Panc1 (cell line): Measurements from ENCODE around the gene EP400. TPM values are rescaled to one million over a fixed set of nuclear protein-coding genes. Genes with fewer than 3 reads are reported as not detected.
"Not testable (repeated sequence)": the region's sequence is repeated elsewhere in the genome, so short reads cannot be mapped to it uniquely, and the experiment has no call there.

ENCODE experiments used
- ATAC-seq: fragments of 200-7000 bp; cut with Tn5 transposase; 2 replicates; pipeline ENCODE4 v1.9.1; 2020; ENCODE audit warnings: mild to moderate bottlenecking, moderate library complexity
- BruUV-seq: library from RNA; stranded (reverse); fragments of 400-500 nt; replicated peaks from 2 replicates; lab custom pipeline; 2021; lab: Mats Ljungman, UMichigan
- CTCF ChIA-PET: fragments of 300-600 bp; sonication (Branson Sonifier 250); formaldehyde crosslinking; loops from one replicate; lab custom pipeline; 2022; ENCODE audit warnings: antibody characterized with exemption; lab: Charles Lee
- POLR2A ChIA-PET: fragments of 300-600 bp; sonication (Branson Sonifier 250); formaldehyde crosslinking; loops from one replicate; lab custom pipeline; 2022; ENCODE audit warnings: antibody characterized with exemption; lab: Charles Lee
- DNase-seq: peaks from one replicate; pipeline ENCODE4 v3.0.0-alpha.2; 2010; ENCODE audit warnings: low read depth, low spot score
- H3K27ac ChIP-seq: 2 replicates; pipeline ENCODE4 v1.5.1; 2011; ENCODE audit warnings: mild to moderate bottlenecking, low read length, inconsistent platforms
- H3K27me3 ChIP-seq: fragments of 200-500 bp; sonication (Bioruptor generic); 2 replicates; pipeline ENCODE4 v1.6.0; 2014; ENCODE audit warnings: low read length, inconsistent platforms; ENCODE audit not compliant: control insufficient read depth, insufficient read depth
- H3K36me3 ChIP-seq: fragments of 200-500 bp; sonication (Bioruptor generic); 2 replicates; pipeline ENCODE4 v1.5.1; 2014; ENCODE audit warnings: inconsistent platforms, mild to moderate bottlenecking, low read length, moderate library complexity; ENCODE audit not compliant: control insufficient read depth, insufficient read depth
- H3K4me1 ChIP-seq: 2 replicates; pipeline ENCODE4 v1.5.1; 2011; ENCODE audit warnings: inconsistent platforms, mild to moderate bottlenecking, low read length, moderate library complexity; ENCODE audit not compliant: control insufficient read depth, insufficient read depth
- H3K4me3 ChIP-seq, 2 experiments: 2 replicates each; pipeline ENCODE4 v1.5.1; 2011 to 2012; ENCODE audit warnings: low read depth in 2 of 2, low read length in 2 of 2, mild to moderate bottlenecking in 2 of 2, inconsistent platforms in 1 of 2, moderate library complexity in 1 of 2
- H3K9me3 ChIP-seq: fragments of 200-500 bp; sonication (Bioruptor generic); 2 replicates; pipeline ENCODE4 v1.5.1; 2014; ENCODE audit warnings: low read depth, mild to moderate bottlenecking, inconsistent platforms, low read length, moderate library complexity; ENCODE audit not compliant: control insufficient read depth, insufficient read depth
- CTCF ChIP-seq: fragments of 450-650 bp; IDR thresholded peaks from 2 replicates; pipeline ENCODE4 v1.5.1; 2017; ENCODE audit warnings: mild to moderate bottlenecking
- POLR2AphosphoS5 ChIP-seq: IDR thresholded peaks from 2 replicates; pipeline ENCODE4 v1.6.1; 2012; ENCODE audit warnings: mild to moderate bottlenecking, low read depth, low read length, moderate library complexity
- REST ChIP-seq, 2 experiments: IDR thresholded peaks; 2 replicates each; pipeline ENCODE4 v1.6.1; 2011 to 2012; ENCODE audit warnings: low read depth in 2 of 2, control low read depth in 1 of 2, low read length in 1 of 2, mild to moderate bottlenecking in 1 of 2, moderate library complexity in 1 of 2; ENCODE audit not compliant: insufficient read depth in 1 of 2
- SIN3A ChIP-seq: IDR thresholded peaks from 2 replicates; pipeline ENCODE4 v1.6.1; 2012; ENCODE audit warnings: low read depth, mild to moderate bottlenecking, low read length, moderate library complexity, borderline replicate concordance; ENCODE audit not compliant: insufficient read depth
- TCF7L2 ChIP-seq: IDR thresholded peaks from 2 replicates; pipeline ENCODE4 v1.6.1; 2011; ENCODE audit warnings: mild to moderate bottlenecking, low read depth, low read length, inconsistent platforms
- in situ Hi-C: cut with HindIII; loops from 2 replicates; pipeline ENCODE4 v1.10.0; 2016; ENCODE audit warnings: low sequenced_read_pairs, low pct_unique_long_range_greater_than_20kb
- intact Hi-C: fragments of 100-400 bp; cut with micrococcal nuclease; formaldehyde crosslinking; loops from one replicate; pipeline ENCODE4 v1.10.0; 2022; ENCODE audit not compliant: unreplicated experiment
- total RNA-seq: library from RNA; stranded (reverse); gene quantifications from one replicate; pipeline ENCODE4 v1.2.1, GENCODE V29; 2021; ENCODE audit not compliant: unreplicated experiment

EP400 gene
- total RNA-seq, 1 experiment from 2014 or later: 59.4 TPM

- DNase-seq (no peak), ATAC-seq (no peak)
- intact Hi-C loops: no loop called here
- Histone ChIP-seq H3K4me3 (no peak overlapping the region), H3K9me3 (no peaks in the 10 kb centered on the region), H3K36me3 (peaks cover 9% of the 10 kb centered on the region), H3K27ac (no peak overlapping the region), H3K4me1 (no peaks in the 10 kb centered on the region), H3K27me3 (no peaks in the 10 kb centered on the region)
- in situ Hi-C loops: no loop called here
- no peak for TF ChIP-seq REST (IDR thresholded peaks at IDR 0.05; ENCODE audit: insufficient read depth in 1 of 2, low read depth in 2 of 2, low read length in 1 of 2)
- no peak for TF ChIP-seq POLR2AphosphoS5
- no peak for TF ChIP-seq SIN3A
- no peak for TF ChIP-seq CTCF
- TF ChIP-seq TCF7L2: no peak
- POLR2A ChIA-PET: interaction anchor here (0.7 kb wide), 1 partner anchor 96 kb away, joined by 3 read pairs; no protein-coding TSS in a partner anchor
- CTCF ChIA-PET: no interaction called here
- TSS peak; percentile 48 for BruUV-seq
Observed at GRCh38 chr12:131984334-131984733, 34.6 kb downstream of the EP400 start.

GRCh38 chr12:131985510-131985875, 35.8 kb downstream of the EP400 start:
- H3K9me3 ChIP-seq, POLR2A ChIA-PET, H3K4me1 ChIP-seq, H3K27ac ChIP-seq, intact Hi-C loops, H3K4me3 ChIP-seq, BruUV-seq, ATAC-seq, in situ Hi-C loops, H3K27me3 ChIP-seq, DNase-seq, CTCF ChIA-PET: not testable (repeated sequence)
- H3K36me3 ChIP-seq: peaks cover 10% of the 10 kb centered on the region

GRCh38 chr12:131986361-131986760, 36.6 kb downstream of the EP400 start:
- ChIA-PET CTCF (no interaction called here), POLR2A (no interaction called here)
- Histone ChIP-seq H3K9me3 (no peaks in the 10 kb centered on the region), H3K27me3 (no peaks in the 10 kb centered on the region), H3K4me1 (no peaks in the 10 kb centered on the region), H3K36me3 (peaks cover 13% of the 10 kb centered on the region), H3K4me3 (no peak overlapping the region), H3K27ac (no peak overlapping the region)
- ATAC-seq (no peak), DNase-seq (no peak)
- TF ChIP-seq POLR2AphosphoS5 (no peak), REST (IDR thresholded peaks at IDR 0.05; ENCODE audit: insufficient read depth in 1 of 2, low read depth in 2 of 2, low read length in 1 of 2) (no peak), SIN3A (no peak), CTCF (no peak), TCF7L2 (no peak)
- BruUV-seq: no TSS peak
- in situ Hi-C loops (no loop called here), intact Hi-C loops (no loop called here)
